CD14-positive monocyte (primary cell): Measurements from ENCODE around the gene PNRC1. TPM values are rescaled to one million over a fixed set of nuclear protein-coding genes. Genes with fewer than 3 reads are reported as not detected.

Source experiments
- DNase-seq, 3 donors: peaks; one replicate each; pipeline ENCODE4 v3.0.0-alpha.2; 2011 to 2022
- H2AFZ ChIP-seq: 2 replicates; pipeline ENCODE4 v1.6.0; 2012; ENCODE audit warnings: mild to moderate bottlenecking, low read depth, low read length, inconsistent platforms; ENCODE audit not compliant: insufficient read depth, poor library complexity, severe bottlenecking
- H3K27ac ChIP-seq, 2 donors: 1 replicate in 1 of 2; 2 replicates in 1 of 2; pipeline ENCODE4 v1.5.1; 2012 to 2013; ENCODE audit warnings: low read length in 2 of 2, control low read depth in 1 of 2, inconsistent platforms in 1 of 2, low read depth in 1 of 2, mild to moderate bottlenecking in 1 of 2
- H3K27me3 ChIP-seq, 2 donors: one replicate each; pipeline versions ENCODE4 v1.6.0 to v1.6.1; 2011 to 2013; ENCODE audit warnings: low read length in 2 of 2; ENCODE audit not compliant: control insufficient read depth in 2 of 2, insufficient read depth in 2 of 2
- H3K36me3 ChIP-seq, 2 donors: replicated peaks in 1 of 2; 1 replicate in 1 of 2; 2 replicates in 1 of 2; pipeline versions ENCODE4 v1.5.1 to v1.6.1; 2012 to 2013; ENCODE audit warnings: low read length in 2 of 2, control low read depth in 1 of 2, inconsistent platforms in 1 of 2, mild to moderate bottlenecking in 1 of 2; ENCODE audit not compliant: insufficient read depth in 2 of 2, control insufficient read depth in 1 of 2
- H3K4me1 ChIP-seq, 2 donors: 1 replicate in 1 of 2; 2 replicates in 1 of 2; pipeline versions ENCODE4 v1.5.1 to v1.6.1; 2012 to 2013; ENCODE audit warnings: low read length in 2 of 2, control low read depth in 1 of 2, inconsistent platforms in 1 of 2, mild to moderate bottlenecking in 1 of 2, moderate library complexity in 1 of 2; ENCODE audit not compliant: insufficient read depth in 2 of 2, control insufficient read depth in 1 of 2
- H3K4me2 ChIP-seq: replicated peaks from 2 replicates; pipeline ENCODE3; 2012; ENCODE audit warnings: low read length, moderate library complexity, mild to moderate bottlenecking; ENCODE audit not compliant: poor library complexity, severe bottlenecking; ENCODE audit errors: extremely low read depth
- H3K4me3 ChIP-seq, 3 experiments: fragments of 200-600 bp in 1 of 3; sonication (generic) in 1 of 3; replicated peaks in 1 of 3; 1 replicate in 2 of 3; 2 replicates in 1 of 3; pipeline ENCODE4 v1.5.1; 2011 to 2013; ENCODE audit warnings: low read length in 3 of 3, mild to moderate bottlenecking in 3 of 3, control low read depth in 2 of 3, low read depth in 2 of 3, inconsistent platforms in 1 of 3, moderate library complexity in 1 of 3
- H3K79me2 ChIP-seq: 2 replicates; pipeline ENCODE4 v1.6.0; 2012; ENCODE audit warnings: mild to moderate bottlenecking, control low read depth, inconsistent platforms, low read length, moderate library complexity; ENCODE audit not compliant: insufficient read depth
- H3K9ac ChIP-seq: 2 replicates; pipeline ENCODE4 v1.6.0; 2017; ENCODE audit warnings: low read length, mild to moderate bottlenecking; ENCODE audit not compliant: insufficient read depth, poor library complexity, severe bottlenecking
- H3K9me3 ChIP-seq, 2 donors: replicated peaks in 1 of 2; 1 replicate in 1 of 2; 2 replicates in 1 of 2; pipeline versions ENCODE4 v1.5.1 to v1.6.1; 2012 to 2013; ENCODE audit warnings: low read length in 2 of 2, control low read depth in 1 of 2; ENCODE audit not compliant: control insufficient read depth in 1 of 2, insufficient read depth in 1 of 2
- H4K20me1 ChIP-seq: 2 replicates; pipeline ENCODE4 v1.6.0; 2012; ENCODE audit warnings: mild to moderate bottlenecking, low read length, control low read depth, moderate library complexity; ENCODE audit not compliant: insufficient read depth
- H3K27ac Mint-ChIP-seq, 7 donors: one replicate each; pipeline ENCODE4 v1.8.0; 2020; ENCODE audit warnings: mild to moderate bottlenecking in 7 of 7, mixed read lengths in 7 of 7, moderate library complexity in 6 of 7, inconsistent platforms in 2 of 7
- H3K27me3 Mint-ChIP-seq, 3 donors: one replicate each; pipeline ENCODE4 v1.8.0; 2021 to 2022; ENCODE audit warnings: low read depth in 3 of 3, mild to moderate bottlenecking in 3 of 3, mixed read lengths in 3 of 3, moderate library complexity in 3 of 3, inconsistent platforms in 1 of 3
- H3K36me3 Mint-ChIP-seq, 2 donors: one replicate each; pipeline ENCODE4 v1.8.0; 2020; ENCODE audit warnings: mixed read lengths in 2 of 2, inconsistent platforms in 1 of 2, mild to moderate bottlenecking in 1 of 2
- H3K4me1 Mint-ChIP-seq: one replicate; pipeline ENCODE4 v1.8.0; 2020; ENCODE audit warnings: mild to moderate bottlenecking, mixed read lengths
- H3K4me3 Mint-ChIP-seq, 2 donors: one replicate each; pipeline ENCODE4 v1.8.0; 2020; ENCODE audit warnings: mild to moderate bottlenecking in 2 of 2, mixed read lengths in 2 of 2, moderate library complexity in 1 of 2
- H3K9me3 Mint-ChIP-seq, 7 donors: one replicate each; pipeline ENCODE4 v1.8.0; 2020 to 2022; ENCODE audit warnings: mixed read lengths in 7 of 7, mild to moderate bottlenecking in 6 of 7, moderate library complexity in 6 of 7, inconsistent platforms in 2 of 7
- CTCF ChIP-seq: fragments of 200-600 bp; IDR thresholded peaks from one replicate; pipeline ENCODE4 v1.8.0; 2022; ENCODE audit warnings: antibody characterized with exemption, mild to moderate bottlenecking
- WGBS: methylation state at CpG from one replicate; pipeline ENCODE4 v1.1.5; 2013; ENCODE audit warnings: missing lambda C conversion rate; ENCODE audit not compliant: insufficient coverage; 5-methylcytosine and 5-hydroxymethylcytosine counted together
- intact Hi-C, 2 donors: fragments of 100-400 bp; cut with micrococcal nuclease; formaldehyde crosslinking; loops; one replicate each; pipeline versions ENCODE4 v1.15.0 to v1.15.1; 2023
- polyA plus RNA-seq, 3 donors: library from polyadenylated mRNA; depleted of rRNA in 1 of 3; unstranded in 2 of 3; stranded (reverse) in 1 of 3; fragments of 300-500 nt in 2 of 3; fragments of >200 nt in 1 of 3; fragmentation: Illumina TruSeq in 2 of 3; gene quantifications; 1 replicate in 2 of 3; 2 replicates in 1 of 3; pipeline ENCODE4 v1.2.3, GENCODE V29; 2012 to 2021

Gene PNRC1
- polyA plus RNA-seq, 3 donors = 102 to 398 (median 348) TPM

- H3K9me3 ChIP-seq = no peaks in the 10 kb centered on the region
- peak overlapping the region; percentile 15 for H2AFZ ChIP-seq
- H3K9ac ChIP-seq = peak overlapping the region; percentile 33
- H3K4me3 ChIP-seq = peak overlapping the region in 1 of 3 experiments; percentile 45
- H3K36me3 ChIP-seq = no peaks in the 10 kb centered on the region
- H3K27ac ChIP-seq = peak overlapping the region; percentile 65 to 79
- intact Hi-C loops = no loop called here
- Mint-ChIP-seq H3K36me3 (no peaks in the 10 kb centered on the region), H3K9me3 (peaks cover 0 to 2% (median 0%) of the 10 kb centered on the region in 7 donors), H3K4me3 (peak overlapping the region in 1 of 2 donors; percentile 68), H3K27me3 (peaks cover 0 to 1% (median 0%) of the 10 kb centered on the region in 3 donors), H3K4me1 (peaks cover 41% of the 10 kb centered on the region), H3K27ac (peak overlapping the region; percentile 90 to 94 (median 90))
- no peak for TF ChIP-seq CTCF
- peak overlapping the region; percentile 47 for H3K4me2 ChIP-seq
- peak; percentile 76 to 84 (median 82) for DNase-seq
- no peaks in the 10 kb centered on the region for H3K79me2 ChIP-seq
- peaks cover 26 to 32% of the 10 kb centered on the region in 2 donors for H3K4me1 ChIP-seq
- no peaks in the 10 kb centered on the region for H3K27me3 ChIP-seq
- WGBS = 0% methylated on average over 3 of the region's 4 CpGs
- H4K20me1 ChIP-seq = no peaks in the 10 kb centered on the region
These were observed 35.6 kb upstream of the PNRC1 start for GRCh38 chr6:89045011-89045387.

GRCh38 chr6:89045576-89045975 is 35.0 kb upstream of the PNRC1 start:
- Histone ChIP-seq H3K27ac (peak overlapping the region; percentile 65 to 79), H3K4me1 (peaks cover 31 to 37% of the 10 kb centered on the region in 2 donors), H2AFZ (no peak overlapping the region), H3K9me3 (no peaks in the 10 kb centered on the region), H4K20me1 (no peaks in the 10 kb centered on the region), H3K79me2 (no peaks in the 10 kb centered on the region), H3K4me2 (no peak overlapping the region), H3K27me3 (no peaks in the 10 kb centered on the region), H3K9ac (no peak overlapping the region), H3K4me3 (no peak overlapping the region), H3K36me3 (no peaks in the 10 kb centered on the region)
- DNase-seq = peak in 1 of 3 donors; percentile 62
- H3K27ac Mint-ChIP-seq = peak overlapping the region; percentile 90 to 94 (median 90)
- H3K4me1 Mint-ChIP-seq = peaks cover 47% of the 10 kb centered on the region
- H3K27me3 Mint-ChIP-seq = peaks cover 0 to 1% (median 0%) of the 10 kb centered on the region in 3 donors
- no peaks in the 10 kb centered on the region for H3K36me3 Mint-ChIP-seq
- 94% methylated on average over 3 of the region's 5 CpGs for WGBS
- no peak overlapping the region for H3K4me3 Mint-ChIP-seq
- peaks cover 0 to 1% (median 0%) of the 10 kb centered on the region in 7 donors for H3K9me3 Mint-ChIP-seq
- intact Hi-C loops = no loop called here
- no peak for TF ChIP-seq CTCF
